GM10266 (cell line): Measurements from ENCODE around the gene PLCG1.
A peak's percentile ranks its signal among the peaks of the same experiment; 100 is the strongest.

Experiments used
- DNase-seq: peaks from one replicate; pipeline ENCODE4 v3.0.0; 2012; ENCODE audit errors: extremely low spot score
- TF ChIP-seq, protein P1 (sequence below): IDR thresholded peaks from 2 replicates; pipeline ENCODE4 v1.5.1; 2012; ENCODE audit warnings: mild to moderate bottlenecking, low read depth; ENCODE audit not compliant: control insufficient read depth, insufficient read depth; ENCODE audit errors: missing control alignments

Gene PLCG1

GRCh38 chr20:41170386-41171105 lies 33.2 kb downstream of the PLCG1 start:
- DNase-seq, result no peak
- TF ChIP-seq, protein P1, sequence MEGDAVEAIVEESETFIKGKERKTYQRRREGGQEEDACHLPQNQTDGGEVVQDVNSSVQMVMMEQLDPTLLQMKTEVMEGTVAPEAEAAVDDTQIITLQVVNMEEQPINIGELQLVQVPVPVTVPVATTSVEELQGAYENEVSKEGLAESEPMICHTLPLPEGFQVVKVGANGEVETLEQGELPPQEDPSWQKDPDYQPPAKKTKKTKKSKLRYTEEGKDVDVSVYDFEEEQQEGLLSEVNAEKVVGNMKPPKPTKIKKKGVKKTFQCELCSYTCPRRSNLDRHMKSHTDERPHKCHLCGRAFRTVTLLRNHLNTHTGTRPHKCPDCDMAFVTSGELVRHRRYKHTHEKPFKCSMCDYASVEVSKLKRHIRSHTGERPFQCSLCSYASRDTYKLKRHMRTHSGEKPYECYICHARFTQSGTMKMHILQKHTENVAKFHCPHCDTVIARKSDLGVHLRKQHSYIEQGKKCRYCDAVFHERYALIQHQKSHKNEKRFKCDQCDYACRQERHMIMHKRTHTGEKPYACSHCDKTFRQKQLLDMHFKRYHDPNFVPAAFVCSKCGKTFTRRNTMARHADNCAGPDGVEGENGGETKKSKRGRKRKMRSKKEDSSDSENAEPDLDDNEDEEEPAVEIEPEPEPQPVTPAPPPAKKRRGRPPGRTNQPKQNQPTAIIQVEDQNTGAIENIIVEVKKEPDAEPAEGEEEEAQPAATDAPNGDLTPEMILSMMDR, result no peak

DNA sequence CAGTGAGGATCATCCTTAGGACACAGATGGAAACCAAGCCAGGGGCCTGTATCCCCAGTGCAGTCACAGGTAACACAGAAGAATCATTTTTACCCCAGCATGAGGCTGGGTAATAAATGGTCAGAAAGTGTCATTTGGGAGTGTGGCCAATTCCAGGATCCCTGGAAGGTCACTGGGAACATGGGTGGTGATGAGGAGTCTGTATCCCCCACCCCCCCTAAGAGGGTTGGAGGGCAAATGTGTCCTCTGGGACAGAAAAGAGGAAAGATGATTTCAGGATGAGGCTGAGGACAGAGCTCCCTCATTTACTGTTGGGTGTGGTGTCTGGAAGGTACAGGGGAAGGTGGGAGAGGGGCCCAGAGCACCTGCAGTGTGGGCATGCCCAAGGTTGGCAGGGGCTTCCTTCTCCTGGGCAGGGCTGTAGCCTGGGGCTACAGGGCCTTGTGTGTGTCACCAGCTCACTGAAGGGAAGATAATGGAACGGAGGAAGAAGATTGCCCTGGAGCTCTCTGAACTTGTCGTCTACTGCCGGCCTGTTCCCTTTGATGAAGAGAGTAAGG lies 34.5 kb downstream of the PLCG1 start:
- DNase-seq, result no peak
- TF ChIP-seq, protein P1, result no peak

GRCh38 chr20:41172296-41173140 lies 35.2 kb downstream of the PLCG1 start:
- TF ChIP-seq, protein P1, result no peak
- DNase-seq, result no peak

DNA sequence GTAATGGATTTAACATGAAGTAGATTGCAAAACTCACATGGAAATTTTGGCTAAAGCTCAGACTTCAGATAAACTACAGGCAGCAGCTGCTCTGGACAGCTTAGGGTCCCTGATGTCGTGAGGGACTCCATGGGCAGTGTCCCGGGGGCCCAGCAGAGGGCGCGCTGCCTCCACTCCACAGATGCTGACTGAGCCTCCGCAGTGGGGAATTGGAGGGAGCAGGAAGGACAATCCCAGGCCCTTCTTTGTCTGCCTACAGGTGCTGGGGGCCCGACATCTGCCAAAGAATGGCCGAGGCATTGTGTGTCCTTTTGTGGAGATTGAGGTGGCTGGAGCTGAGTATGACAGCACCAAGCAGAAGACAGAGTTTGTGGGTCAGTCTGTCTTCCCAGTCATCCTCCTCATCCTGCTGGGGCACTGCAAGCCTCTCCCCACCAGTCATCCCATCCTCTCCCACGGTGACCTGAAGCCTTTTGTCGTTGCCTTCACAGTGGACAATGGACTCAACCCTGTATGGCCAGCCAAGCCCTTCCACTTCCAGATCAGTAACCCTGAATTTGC lies 35.9 kb downstream of the PLCG1 start:
- peak; percentile 54 for DNase-seq
- TF ChIP-seq, protein P1, result peak; percentile 93

DNA sequence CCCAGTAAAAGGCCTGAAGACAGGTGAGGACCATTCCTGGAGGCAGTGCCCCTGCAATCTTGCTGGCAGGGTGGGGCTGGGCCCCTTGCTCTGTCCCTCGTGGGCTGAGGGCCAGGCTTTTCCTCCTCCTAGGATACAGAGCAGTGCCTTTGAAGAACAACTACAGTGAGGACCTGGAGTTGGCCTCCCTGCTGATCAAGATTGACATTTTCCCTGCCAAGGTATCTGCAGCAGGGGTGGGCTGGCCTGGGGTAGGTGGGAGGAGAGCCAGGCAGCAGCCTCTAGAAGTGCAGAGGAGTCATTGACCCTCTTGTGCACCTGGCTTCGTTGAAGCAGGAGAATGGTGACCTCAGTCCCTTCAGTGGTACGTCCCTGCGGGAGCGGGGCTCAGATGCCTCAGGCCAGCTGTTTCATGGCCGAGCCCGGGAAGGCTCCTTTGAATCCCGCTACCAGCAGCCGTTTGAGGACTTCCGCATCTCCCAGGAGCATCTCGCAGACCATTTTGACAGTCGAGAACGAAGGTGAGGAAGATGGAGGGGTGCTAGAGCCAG lies 36.5 kb downstream of the PLCG1 start:
- DNase-seq, result no peak

GRCh38 chr20:41174373-41174772 lies 37.0 kb downstream of the PLCG1 start:
- DNase-seq, result no peak
- TF ChIP-seq, protein P1, result no peak

More for the DNA sequence above, 36.5 kb downstream of the PLCG1 start:
- TF ChIP-seq, protein P1, result no peak
